Activated naive CD4-positive, alpha-beta T cell treated with anti-CD3 and anti-CD28 coated beads, Interleukin-2, amount 50 U/mL, for 16 hours (primary cell): ENCODE results near the gene TMEM179B.
"Not testable (repeated sequence)": the region's sequence is repeated elsewhere in the genome, so short reads cannot be mapped to it uniquely, and the experiment has no call there.

Experiments used
- DNase-seq: peaks from one replicate; pipeline ENCODE4 v3.0.0-alpha.2; 2020

TMEM179B gene

DNA sequence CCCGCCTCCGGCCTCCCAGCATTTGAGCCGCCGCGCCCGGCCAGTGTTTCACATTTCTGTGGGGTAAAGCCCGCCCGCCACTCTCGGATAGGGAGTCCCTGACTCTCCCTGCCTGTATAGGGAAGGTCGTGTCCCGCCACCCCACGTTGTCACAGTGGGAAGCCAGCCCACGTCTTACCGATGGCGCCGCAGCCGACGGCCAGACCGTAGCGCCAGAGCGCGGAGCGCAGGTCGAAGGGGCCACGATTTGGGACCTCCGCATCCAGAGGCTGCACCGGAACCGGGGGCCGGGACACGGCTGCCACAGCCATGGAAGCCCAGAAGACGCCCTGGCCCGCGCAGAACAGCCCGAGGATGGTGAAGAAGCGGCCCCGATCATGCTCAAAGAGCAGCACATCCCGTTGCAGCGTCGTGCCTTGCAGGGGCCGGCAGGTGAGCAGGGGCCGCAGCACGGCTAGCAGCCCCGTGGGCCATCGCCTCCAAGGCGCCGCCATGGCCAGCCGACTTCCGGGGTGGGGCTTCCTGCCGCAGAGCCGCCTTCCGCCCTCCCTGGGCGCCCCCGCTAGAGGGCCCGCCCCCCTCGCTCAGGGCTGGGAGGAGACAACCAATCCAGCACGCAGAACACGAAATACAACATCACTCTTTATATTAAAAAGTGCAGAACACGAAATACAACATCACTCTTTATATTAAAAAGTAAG lies 4.4 kb downstream of the TMEM179B start, which contains the start of gene TMEM223:
TSS of gene TMEM223 (minus strand) at position 506 of the 701 bp plus-strand sequence. CDS start at position 494, 12 bp downstream.
- peak; percentile 94 for DNase-seq

DNA sequence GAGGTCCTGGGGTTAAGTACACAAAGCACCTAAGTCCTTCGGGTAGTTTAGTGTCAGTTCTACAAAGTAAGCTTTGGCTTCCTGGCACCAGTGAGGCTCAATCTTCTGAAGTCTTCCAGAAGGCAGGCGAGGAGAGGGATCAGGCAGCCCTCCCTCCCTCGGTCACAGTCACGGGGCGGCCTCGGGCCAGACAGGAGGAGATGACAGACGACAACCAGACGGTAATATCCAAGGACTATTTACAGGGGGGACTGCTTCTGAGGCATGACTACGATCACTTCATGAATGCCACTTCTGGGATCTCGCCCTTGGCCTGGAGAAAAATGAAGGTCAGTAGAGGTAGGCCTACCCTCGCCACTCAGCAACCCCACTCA lies 5.0 kb downstream of the TMEM179B start:
- DNase-seq: no peak

DNA sequence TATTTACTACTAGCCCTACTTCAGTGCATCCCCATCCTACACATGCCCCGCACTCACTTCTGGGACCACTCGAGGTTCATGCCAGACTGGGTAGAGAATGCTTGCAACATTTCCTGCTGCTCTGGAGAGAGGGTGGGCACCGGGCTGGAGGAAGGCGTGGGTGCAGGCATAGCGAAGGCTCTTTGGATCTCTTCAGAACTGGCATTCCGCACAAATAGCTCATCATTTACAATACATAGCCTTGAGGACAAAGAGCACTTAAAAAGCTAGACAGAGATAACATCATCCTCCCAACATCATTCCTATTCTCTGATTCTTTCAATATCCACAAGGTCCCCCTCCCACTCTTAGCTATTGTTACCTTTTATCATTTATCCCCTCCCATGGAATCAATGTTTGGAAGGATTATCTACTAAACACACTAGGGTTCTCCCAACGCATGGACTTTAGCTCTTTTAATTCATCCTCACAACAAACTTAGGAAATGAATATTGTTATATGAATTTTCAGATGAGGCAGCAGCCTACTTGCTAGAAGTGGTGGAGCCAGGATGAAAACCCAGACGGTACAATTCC lies 7.1 kb downstream of the TMEM179B start:
- no peak for DNase-seq

DNA sequence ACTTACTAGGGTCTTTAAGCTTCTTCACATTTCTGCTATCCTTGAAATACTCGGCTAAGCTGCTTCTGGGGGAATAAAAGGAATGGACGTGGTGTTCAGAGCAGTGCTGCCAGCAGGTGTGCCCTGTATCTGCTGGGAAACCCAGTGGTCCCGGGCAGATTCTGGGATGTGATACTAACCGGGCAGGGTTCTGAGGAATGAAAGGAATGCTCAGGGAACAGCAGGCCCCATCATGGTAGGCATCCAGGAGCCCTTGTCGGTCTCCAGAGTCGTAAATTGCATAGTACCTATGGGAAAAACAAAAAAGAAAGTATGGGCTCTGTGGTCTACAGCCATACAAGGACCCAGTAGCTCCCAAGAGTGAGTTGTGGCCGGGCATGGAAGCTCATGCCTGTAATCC lies 9.1 kb downstream of the TMEM179B start:
- no peak for DNase-seq

DNA sequence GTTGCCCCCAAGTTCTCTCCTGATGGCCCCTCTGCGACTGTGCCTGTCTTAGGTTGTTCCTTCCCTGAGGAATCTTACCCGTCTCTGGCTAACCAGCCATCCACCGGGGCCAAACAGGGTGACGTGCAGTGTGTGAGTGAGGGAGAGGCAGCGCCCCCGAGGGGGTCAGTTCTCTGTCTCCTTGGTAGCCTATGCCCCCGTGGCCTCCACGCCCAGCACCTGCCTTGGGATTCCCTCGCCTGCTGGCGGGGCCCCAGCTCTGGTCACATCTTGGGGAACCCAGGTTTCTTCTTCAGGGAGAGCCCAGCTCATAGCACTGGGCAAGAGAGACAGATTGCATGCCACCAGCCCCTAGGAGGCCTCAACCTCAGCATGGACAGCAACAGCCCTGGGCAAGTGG lies 12.3 kb downstream of the TMEM179B start:
- DNase-seq: no peak

DNA sequence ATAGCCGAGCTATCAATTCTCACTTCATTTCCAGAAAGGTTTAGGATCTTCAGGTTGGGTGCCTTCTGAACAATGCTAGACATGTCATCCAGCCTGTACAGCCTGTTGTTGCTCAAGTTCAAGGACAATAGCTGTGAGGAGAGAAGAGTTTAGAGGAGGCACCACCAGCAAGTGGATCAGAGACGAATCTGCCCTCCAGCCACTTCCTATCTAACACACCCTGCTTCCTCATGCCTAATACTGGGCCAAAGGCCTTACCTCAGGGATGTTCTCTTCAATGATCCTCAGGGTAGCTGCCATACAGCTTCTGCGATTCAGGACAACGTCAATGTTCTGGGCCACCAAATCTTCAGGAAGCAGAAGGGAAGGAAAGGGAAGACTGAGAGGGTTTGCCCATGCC lies 13.9 kb downstream of the TMEM179B start:
- no peak for DNase-seq

DNA sequence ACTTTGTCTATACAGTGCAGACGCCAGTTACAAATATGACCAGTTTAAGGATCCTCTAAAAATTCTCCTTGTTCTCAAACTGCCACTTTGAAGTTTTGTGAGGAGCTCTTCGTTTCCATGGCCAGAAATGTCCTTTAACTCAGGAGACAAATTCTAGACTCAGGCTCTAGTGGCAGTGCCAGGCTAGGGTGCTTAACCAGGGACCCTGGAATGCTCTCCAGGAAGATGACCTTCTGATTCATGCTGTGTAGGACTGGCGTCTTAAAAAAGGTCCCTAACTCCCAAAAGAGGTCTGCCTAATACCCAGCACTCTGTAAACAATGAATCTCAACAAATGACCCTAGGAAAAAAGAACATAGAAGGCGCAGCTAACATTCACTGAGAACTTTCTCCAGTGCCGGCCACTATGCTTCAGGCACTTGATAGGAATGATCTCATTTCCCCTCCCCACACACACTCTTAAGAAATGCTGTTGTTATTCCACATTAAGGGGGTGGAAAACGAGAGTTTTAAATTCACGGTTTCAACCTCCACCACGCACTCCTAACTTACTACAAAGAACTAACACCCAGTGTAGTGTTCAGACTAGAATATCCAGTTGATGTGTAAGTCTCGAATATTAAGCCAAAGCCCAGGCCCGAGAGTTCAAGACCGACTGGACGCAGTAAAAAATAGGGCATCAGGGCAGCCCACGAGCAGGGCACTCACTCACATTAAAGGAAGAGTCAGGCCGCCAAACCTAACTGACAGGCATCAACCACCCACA lies 17.3 kb downstream of the TMEM179B start:
- DNase-seq: peak; percentile 31

DNA sequence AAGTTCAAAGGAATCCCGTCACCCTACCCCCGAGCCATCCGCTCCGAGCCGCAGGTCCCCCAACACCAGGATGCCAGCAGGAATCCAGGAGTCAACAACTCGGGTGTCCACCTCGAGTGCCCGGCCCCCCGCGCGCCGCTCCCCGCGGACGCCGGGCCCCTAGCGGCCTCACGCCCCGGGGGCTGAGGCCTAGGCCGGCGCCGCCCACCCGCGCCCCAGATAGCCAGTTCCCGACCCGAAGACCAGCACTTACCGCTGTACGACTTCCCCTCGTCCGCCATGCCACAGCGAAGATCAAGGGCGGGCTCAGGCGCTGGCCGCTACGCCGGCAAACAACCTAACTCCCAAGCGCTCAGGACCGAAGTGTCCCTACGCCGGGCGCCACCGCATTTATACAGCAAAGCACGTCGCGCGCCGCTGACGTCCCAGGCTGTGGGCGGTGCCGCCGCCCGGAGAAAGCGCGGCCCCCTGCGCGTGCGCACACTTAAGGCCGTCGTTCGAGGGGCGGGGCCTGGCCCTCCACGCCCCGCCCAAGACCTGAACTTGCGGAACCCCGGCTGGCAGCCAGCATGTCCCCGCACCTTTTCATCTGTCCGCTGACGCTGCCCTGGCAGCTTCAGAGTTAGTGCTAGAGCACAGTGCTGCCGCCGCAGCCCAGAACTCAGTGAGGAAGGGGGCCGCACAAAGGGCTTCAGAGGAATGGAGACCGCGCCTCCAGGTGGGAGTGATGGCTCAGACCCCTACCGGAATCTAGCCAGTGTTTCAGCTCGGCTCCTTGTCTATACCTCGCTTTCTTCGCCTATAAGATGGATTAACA lies 18.1 kb downstream of the TMEM179B start, which contains the start of gene NXF1:
TSS of gene NXF1 (minus strand) at position 365 of the 817 bp plus-strand sequence. CDS start at position 281, 84 bp downstream.
- DNase-seq: peak; percentile 94

DNA sequence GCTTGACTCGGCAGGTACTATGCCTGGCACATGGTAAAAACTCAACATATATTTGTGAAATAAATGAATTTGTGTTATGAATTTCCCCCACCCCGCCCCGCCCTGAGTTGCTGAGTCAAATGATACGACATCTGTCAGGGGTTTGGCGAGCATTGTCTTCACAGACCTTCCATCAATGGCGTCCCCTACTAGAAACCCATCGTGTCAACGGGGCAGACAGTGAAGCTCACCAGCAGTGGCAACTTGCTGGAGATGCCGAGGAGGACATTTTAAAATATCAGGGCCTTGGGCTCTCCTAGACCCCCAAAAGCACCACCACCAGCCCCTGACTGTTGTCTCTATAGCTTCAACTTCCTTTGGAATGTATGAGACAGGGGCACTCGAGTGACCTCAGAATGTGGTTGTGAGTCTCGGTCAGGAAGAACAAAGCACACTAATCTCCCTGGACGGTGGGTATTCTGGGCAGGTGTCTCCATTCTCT lies 18.8 kb downstream of the TMEM179B start:
- DNase-seq: peak; percentile 42

DNA sequence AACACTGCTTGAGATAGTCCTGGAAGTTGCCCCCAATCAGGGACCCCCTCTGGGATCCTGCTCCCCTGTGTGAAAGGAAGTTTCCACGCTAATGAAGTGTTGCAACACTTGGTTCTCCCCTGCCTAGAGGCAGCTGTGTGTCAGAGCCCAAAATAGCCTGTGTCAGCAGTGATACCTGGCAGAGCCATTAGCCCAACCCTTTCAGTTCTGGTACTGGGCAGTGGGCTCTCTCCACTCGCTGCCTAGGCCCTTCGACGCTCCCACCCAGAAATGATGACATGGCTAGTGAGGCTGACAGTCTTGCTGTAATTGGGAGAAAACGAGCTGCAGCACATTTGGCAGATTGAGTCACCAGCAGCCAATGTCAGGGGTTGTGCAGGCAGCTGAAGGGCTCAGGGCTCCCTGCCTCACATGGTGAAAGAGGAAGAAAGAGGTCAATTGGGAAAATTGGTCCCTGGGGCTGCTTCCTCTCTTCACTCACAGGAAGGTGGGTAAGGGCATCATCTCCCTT lies 19.5 kb downstream of the TMEM179B start:
- no peak for DNase-seq

DNA sequence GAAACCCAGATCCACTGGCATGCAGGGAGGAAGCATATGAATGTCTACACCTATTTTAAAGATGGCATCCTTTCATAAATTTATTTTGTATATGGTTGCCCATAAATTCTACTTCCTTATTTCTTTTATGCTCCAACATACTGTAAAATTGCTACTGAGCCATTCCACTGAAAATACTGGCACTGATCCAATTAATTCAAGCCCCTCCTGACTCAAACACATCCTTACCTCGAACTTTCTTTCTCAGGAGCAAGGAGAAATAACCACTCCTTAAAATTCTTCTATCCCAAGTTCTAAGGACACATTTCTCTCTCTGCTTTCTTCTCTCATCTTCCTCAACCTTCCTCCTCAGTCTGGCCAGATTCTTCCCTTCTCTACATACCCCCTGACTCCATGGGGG lies 23.5 kb downstream of the TMEM179B start:
- DNase-seq: no peak

DNA sequence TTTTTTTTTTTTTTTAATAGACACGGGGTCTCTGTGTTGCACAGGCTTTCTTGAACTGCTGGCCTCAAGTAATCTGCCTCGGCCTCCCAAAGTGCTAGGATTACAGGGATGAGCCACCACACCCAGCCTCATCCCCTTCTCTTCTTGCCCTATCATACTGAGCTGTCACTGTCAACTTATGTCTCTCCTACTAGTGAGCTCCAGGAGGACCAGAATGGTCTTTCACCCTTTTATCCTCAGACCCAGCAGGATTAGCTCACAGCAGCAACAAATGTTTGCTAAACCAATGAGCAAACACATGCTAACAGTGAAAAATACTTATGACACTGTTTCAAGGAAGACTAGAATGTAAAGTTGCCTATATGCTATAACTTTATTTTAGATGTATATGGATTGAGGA lies 24.5 kb downstream of the TMEM179B start:
- DNase-seq: no peak

DNA sequence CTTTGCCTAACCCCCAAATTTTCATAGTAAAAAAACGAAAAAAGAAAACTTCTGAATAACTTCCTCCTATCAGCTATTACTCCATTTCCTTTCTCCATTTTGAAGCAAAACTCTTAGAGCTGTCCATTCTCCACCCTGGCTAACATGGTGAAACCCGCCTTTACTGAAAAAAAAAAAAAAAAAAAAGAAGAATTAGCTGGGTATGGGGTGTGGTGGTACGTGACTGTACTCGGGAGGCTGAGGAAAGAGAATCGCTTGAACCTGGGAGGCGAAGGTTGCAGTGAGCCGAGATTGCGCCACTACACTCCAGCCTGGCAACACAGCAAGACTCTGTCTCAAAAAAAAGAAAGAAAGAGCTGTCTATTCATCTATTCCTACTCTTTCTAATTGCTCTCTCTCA lies 29.4 kb downstream of the TMEM179B start:
- no peak for DNase-seq

DNA sequence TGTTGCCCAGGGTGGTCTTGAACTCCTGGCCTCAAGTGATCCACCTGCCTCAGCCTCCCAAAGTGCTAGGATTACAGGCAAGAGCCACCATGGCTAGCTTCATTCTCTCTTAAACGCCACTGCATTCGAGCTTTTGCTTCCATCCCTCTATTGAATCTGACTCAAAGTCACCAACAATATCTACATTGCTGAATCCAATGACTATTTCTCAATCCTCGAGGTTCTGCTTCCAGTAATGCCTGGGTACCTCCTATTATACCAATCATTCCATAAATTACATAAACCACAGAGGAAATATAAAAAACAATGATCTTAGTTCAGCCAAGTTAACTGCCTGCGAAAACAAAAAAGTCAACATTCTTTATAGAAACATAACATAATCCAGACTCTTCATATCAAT lies 29.9 kb downstream of the TMEM179B start:
- no peak for DNase-seq

DNA sequence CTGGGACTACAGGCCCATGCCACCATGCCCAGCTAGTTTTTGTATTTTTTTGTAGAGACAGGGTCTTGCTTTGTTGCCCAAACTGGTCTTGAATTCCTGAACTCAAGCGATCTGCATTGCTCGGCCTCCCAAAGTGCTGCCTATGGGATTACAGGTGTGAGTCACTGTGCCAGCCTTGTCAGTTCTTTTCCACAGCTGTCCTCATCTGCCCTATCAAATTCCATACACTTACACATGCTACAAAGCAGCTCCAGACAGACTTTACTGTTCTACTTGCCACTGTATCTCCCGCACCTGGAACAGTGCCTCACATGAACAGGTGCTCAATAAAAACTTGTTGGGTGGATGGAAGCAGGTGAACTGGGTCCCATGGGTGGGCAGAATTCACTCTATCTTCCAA lies 36.5 kb downstream of the TMEM179B start:
- DNase-seq: no peak

DNA sequence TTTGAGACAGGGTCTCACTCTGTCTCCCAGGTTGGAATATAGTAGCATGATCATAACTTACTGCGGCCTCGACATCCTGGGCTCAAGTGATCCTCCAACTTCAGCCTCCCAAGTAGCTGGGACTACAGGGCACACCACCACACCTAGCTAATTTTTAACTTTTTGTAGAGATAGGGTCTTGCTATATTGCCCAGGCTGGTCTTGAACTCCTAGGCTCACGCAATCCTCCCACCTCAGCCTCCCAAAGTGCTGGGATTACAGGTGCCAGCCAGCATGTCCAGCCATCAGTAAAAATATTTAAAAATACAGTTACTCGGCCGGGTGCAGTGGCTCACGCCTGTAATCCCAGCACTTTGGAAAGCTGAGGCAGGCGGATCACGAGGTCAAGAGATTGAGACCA lies 40.9 kb downstream of the TMEM179B start:
- DNase-seq: not testable (repeated sequence)

DNA sequence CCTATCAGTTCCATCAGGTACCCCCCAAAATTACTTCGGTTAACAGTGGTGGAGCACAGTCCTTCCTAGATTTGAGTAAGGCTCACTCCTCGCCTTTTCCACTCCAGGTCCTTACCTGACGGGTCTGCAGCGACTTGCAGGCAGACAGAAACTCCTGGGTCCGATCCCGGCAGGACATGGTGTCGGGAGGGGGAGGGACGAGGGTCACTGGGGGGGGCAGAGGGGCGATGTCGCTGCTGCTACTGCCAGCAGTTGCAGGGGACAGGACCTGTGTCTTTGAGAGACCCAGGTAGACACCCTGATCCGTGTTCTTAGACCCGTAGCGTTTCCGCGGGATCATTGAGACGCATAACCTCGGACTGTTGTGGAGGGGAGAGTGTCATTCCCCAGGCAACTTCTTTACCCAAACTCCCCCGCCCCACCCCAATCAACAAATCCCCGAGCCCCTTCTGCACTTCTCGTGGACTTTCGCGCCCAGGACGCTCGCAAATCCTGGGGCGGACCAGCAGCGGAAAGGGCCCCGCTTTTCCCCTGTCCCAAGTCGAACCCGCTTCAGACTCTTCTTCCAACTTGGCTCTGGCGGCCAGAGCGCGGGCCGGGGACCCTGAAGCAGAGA lies 43.8 kb downstream of the TMEM179B start:
- no peak for DNase-seq

DNA sequence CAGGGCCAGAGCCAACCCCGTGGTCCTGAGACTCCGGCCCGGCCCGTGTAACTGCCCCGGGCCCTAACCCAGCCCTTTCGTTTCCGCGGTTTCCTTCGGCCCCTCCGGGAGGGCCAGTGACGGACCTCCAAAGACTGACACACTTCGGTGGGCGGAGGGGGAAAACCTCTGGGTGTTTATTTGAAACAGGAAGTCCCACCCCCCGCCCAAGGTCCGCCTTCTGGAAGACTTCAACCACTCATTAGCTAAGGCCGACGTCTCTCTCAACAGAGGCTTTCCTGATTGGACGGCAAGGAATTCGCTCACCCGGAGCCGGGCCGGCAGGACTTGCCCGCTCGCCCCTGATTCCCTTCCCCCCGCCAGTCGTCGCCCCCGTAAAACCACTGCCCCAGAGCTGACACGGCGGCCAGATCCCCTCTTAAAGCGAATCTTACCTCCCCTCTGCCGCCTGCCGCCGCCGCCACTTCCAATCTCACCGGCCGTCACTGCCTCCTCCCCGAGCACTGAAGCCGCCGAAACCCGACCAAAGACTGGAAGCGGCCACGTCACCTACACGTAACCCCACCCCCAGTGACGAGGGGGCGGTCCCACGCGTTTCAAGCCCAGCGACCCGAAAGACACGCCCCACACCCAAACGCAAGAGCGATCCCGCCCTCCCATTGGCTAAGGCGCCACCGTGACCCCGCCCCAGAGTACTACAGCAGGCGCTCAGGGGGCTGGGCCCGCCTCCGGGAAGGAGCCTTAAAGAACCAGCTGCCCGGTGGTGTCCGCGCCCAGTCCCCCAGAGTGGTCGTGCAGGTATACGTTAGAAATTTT lies 44.5 kb downstream of the TMEM179B start, which contains the start of gene STX5:
TSS of gene STX5 (minus strand) at position 532 of the 816 bp plus-strand sequence. CDS start 808 bp downstream, outside the sequence.
- DNase-seq: peak; percentile 100

DNA sequence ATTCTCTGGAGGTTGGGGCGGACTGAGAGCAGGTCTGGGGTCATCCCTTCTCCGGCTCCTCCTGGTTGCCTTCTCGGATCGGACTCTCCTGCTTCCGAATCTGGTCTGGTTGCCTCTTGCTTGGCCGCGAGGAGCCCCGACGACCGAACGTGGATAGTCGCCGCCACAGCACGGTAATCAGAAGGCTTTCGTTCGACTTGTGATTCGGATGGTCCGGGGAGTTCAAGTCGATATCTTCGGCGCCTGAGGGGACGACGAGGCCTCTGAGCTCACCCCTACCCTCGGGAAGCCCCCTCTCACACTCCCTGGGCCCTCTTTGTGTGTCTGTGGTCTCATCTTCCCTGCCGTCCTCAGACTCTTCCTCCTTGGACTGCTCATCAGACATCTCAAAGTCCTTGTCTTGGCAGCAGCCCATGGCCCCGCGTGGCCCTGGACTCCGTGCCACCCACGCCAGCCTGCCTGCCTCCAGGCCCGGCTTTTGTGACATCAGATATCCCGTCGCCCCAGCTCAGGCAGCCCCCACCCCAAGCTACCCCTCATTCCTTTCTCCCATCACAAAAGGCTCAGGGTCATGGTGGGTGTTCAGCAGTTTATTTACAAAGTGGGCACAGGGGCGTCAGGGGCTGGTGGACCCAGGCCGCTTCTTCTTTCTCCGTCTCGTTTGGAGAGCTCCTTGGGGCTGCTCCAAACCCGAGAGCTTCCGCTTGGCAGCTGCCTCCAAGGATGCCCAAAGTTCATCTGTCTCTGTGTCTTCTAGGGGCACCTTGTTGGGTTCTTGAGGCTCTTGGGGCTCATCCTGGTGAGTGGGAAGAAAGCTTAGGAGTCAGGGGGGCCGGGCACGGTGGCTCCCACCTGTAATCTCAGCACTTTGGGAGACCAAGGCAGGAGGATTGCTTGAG lies 45.4 kb downstream of the TMEM179B start, which contains the start of gene TEX54:
TSS of gene TEX54 (minus strand) at position 506 of the 899 bp plus-strand sequence.
- no peak for DNase-seq

DNA sequence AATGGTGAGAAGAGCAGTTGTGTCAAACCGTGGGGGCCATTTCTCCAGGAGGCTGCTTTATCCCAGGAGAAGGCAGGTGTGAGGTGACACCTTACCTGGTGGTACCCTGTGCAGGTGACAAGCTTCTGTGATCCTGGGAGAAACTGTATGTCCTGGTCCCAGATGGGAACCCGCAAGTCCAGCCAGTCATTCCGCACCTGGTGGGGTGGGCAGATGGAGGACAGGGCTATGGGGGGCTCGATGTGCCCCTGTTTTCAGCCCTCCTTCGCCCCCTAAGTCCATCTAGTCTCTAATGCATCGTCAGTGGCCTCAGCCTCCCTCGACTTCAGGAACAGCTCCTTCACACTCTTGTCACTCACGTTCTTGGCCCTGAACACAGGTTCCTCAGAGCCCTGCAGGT lies 48.1 kb downstream of the TMEM179B start:
- no peak for DNase-seq
